ENCODE data around the gene PRKX.
"Not testable (repeated sequence)": the region's sequence is repeated elsewhere in the genome, so short reads cannot be mapped to it uniquely, and the experiment has no call there.

Gene PRKX

GRCh38 chrX:3712870-3713224, 602 bp downstream of the PRKX start:
- no peak for DNase-seq (ENCODE audit: low read depth)
- TF ChIP-seq CTCF (IDR thresholded peaks at IDR 0.05; ENCODE audit: low read length, missing control alignments): no peak
- peak overlapping the region; percentile 61 for H3K4me3 ChIP-seq (replicated peaks; ENCODE audit: low read depth, low read length)

- H3K4me3 ChIP-seq (replicated peaks; ENCODE audit: low read depth, low read length): peak overlapping the region; percentile 61
- DNase-seq (ENCODE audit: low read depth): peak; percentile 37
- no peak for TF ChIP-seq CTCF (IDR thresholded peaks at IDR 0.05; ENCODE audit: low read length, missing control alignments)
These were observed 1.2 kb downstream of the PRKX start for GRCh38 chrX:3712051-3712869.

- no peak for TF ChIP-seq CTCF (IDR thresholded peaks at IDR 0.05; ENCODE audit: low read length, missing control alignments)
- H3K4me3 ChIP-seq (replicated peaks; ENCODE audit: low read depth, low read length): peak overlapping the region; percentile 61
- DNase-seq (ENCODE audit: low read depth): no peak
These were observed 2.0 kb downstream of the PRKX start for GRCh38 chrX:3711331-3711917.

GRCh38 chrX:3707673-3708274, 5.7 kb downstream of the PRKX start:
- DNase-seq (ENCODE audit: low read depth); H3K4me3 ChIP-seq (replicated peaks; ENCODE audit: low read depth, low read length): not testable (repeated sequence)

GRCh38 chrX:3706481-3706880, 7.0 kb downstream of the PRKX start:
- DNase-seq (ENCODE audit: low read depth): no peak
- TF ChIP-seq CTCF (IDR thresholded peaks at IDR 0.05; ENCODE audit: low read length, missing control alignments): no peak
- no peak overlapping the region for H3K4me3 ChIP-seq (replicated peaks; ENCODE audit: low read depth, low read length)

GRCh38 chrX:3703251-3703650, 10.2 kb downstream of the PRKX start:
- not testable (repeated sequence) for DNase-seq (ENCODE audit: low read depth)

GRCh38 chrX:3702095-3702494, 11.4 kb downstream of the PRKX start:
- not testable (repeated sequence) for DNase-seq (ENCODE audit: low read depth); H3K4me3 ChIP-seq (replicated peaks; ENCODE audit: low read depth, low read length)

More at GRCh38 chrX:3703251-3703650, 10.2 kb downstream of the PRKX start:
- not testable (repeated sequence) for H3K4me3 ChIP-seq (replicated peaks; ENCODE audit: low read depth, low read length)

- not testable (repeated sequence) for DNase-seq (ENCODE audit: low read depth); H3K4me3 ChIP-seq (replicated peaks; ENCODE audit: low read depth, low read length)
These were observed 12.0 kb downstream of the PRKX start for GRCh38 chrX:3701445-3701928.

All from fibroblast of pulmonary artery (primary cell).